GM12874 (cell line): ENCODE measurements around the gene HSPA1L.
A peak's percentile ranks its signal among the peaks of the same experiment; 100 is the strongest.

ENCODE experiments used
- CTCF ChIP-seq: IDR thresholded peaks from 2 replicates; pipeline ENCODE4 v1.5.1; 2011; ENCODE audit warnings: low read depth, mild to moderate bottlenecking, control low read depth, low read length, moderate library complexity; ENCODE audit not compliant: insufficient read depth

Gene HSPA1L

GRCh38 chr6:31779908-31780307 is 35.2 kb downstream of the HSPA1L start:
- no peak for TF ChIP-seq CTCF

- TF ChIP-seq CTCF: no peak
Observed at GRCh38 chr6:31778999-31779885, 35.8 kb downstream of the HSPA1L start.

GRCh38 chr6:31778193-31778592 is 36.9 kb downstream of the HSPA1L start:
- TF ChIP-seq CTCF: no peak

- no peak for TF ChIP-seq CTCF
Observed at GRCh38 chr6:31777667-31778050, 37.4 kb downstream of the HSPA1L start.

GRCh38 chr6:31776989-31777666 is 38.0 kb downstream of the HSPA1L start, which contains the start of gene VWA7:
TSS of gene VWA7 (minus strand) at chr6:31777328. CDS start at chr6:31776779, 549 bp downstream.
- TF ChIP-seq CTCF: 0 out of 2 replicates have a peak, but pooled peaks have one; percentile 6

GRCh38 chr6:31776485-31776988 is 38.5 kb downstream of the HSPA1L start:
- no peak for TF ChIP-seq CTCF
